Measurements from ENCODE around the gene RNF130. TPM values are rescaled to one million over a fixed set of nuclear protein-coding genes. Genes with fewer than 3 reads are reported as not detected.

Gene RNF130, protein sequence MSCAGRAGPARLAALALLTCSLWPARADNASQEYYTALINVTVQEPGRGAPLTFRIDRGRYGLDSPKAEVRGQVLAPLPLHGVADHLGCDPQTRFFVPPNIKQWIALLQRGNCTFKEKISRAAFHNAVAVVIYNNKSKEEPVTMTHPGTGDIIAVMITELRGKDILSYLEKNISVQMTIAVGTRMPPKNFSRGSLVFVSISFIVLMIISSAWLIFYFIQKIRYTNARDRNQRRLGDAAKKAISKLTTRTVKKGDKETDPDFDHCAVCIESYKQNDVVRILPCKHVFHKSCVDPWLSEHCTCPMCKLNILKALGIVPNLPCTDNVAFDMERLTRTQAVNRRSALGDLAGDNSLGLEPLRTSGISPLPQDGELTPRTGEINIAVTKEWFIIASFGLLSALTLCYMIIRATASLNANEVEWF
- 13.7 TPM for total RNA-seq

GRCh38 chr5:180071531-180072255 lies at the start of gene RNF130:
Gene RNF130, minus strand, starts transcription at chr5:180071759. Its CDS starts 57 bp downstream, at chr5:180071702.
- ATAC-seq = peak; percentile 94

- no peak for ATAC-seq
Measured at GRCh38 chr5:180120237-180121101, 48.9 kb upstream of the RNF130 start.

GRCh38 chr5:180119903-180120236 lies 48.3 kb upstream of the RNF130 start:
- ATAC-seq = no peak

DNA sequence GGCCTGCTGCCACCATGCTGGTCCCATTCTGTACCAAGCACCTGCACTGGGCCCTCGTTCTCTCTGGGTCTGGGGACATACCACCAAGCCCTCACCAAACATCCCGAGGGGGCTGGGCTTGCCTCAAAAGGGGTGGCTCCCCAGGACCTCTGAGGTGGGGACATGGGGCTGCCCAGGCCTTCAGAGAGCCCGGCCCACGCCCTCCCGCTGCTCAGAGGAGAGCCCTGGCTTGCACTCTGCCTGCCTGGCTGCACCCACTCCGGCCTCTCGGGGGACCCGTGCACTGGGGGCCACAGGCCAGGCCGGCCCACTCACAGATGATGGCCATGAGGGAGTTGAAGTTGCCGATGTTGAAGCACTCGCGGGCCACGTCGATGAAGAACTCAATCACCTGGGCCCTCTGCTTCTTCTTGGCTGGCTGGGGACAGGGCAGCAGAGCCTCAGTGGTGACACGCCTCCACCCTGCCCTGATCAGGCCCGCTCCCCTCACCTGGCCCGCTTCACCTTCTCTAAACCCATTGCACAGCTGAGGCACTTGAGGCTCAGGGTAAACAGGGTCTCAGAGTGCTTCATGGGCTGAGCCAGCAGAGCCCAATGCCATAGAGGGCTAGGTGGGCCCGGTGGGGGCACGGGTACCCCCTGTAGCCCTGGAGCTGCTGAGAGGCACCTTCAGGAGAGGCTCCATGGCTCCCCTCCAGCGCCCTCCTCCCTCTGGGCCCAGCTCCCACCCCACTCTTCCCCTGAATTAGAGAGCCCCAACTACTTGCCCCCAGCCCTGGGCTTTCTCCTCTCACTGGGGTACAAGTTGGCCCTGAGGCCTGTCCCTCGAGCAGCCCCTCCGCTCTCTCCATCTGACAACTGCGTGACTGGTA lies 47.7 kb upstream of the RNF130 start:
- no peak for ATAC-seq

DNA sequence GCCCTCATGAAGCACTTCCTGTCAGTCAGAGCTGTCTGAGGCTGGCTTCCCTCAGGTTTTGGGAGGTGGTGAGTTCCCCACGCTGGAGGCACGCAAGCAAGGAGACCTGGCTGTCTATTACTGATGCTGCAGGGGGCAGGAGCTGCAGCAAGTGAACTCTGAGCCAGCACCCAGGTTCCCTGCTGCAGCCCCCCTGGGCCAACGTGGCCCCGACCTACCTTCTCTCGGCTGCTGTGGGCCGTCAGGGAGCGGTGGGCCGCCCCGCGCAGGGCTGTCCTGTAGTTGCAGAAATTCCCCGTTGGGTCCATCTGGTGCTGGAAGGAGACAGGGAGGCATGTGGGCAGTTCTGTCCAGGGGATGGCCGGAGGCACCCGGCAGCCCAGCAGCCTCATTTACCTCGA lies 46.8 kb upstream of the RNF130 start:
- no peak for ATAC-seq

GRCh38 chr5:180117000-180117725 lies 45.6 kb upstream of the RNF130 start:
- ATAC-seq = peak; percentile 48

- no peak for ATAC-seq
Measured at GRCh38 chr5:180116077-180116999, 44.8 kb upstream of the RNF130 start.

DNA sequence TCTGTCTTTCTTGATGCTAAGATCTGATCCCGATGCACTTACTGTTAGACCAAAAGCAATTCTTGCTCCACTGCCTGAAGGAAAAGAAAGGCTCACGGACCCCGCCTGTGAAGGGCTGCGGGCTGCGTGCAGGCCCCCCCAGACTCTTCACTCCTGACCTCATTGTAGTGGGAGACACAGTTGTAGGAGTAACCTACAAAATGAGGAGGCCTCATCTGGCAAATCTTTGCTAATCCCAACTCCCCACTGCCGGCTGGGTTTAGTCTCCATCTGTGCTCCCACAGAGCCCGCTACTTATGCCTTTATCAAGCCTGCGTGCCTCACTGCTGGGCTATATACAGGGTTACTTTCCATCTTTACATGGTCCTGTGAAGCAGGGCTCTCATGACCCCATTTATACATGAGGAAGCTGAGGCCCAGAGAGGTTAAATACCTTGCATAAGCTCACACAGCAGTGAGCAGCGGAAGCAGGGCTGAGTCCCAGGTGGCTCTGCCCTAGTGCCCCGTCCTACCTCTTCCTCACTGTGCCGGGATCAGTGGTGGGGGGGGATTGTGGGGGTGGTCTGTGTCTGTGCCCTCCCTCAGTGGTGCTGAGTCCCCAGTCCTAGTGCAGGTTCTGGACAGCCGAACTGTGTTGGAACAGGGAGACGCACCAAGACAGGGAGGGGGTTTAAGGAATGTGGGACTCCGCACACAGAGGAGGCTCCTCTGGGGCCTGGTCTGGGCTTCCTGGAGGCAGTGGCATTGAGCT lies 43.9 kb upstream of the RNF130 start:
- no peak for ATAC-seq

- ATAC-seq = no peak
Measured at GRCh38 chr5:180114304-180115003, 42.9 kb upstream of the RNF130 start.

- ATAC-seq = no peak
Measured at GRCh38 chr5:180113660-180114303, 42.2 kb upstream of the RNF130 start.

- peak; percentile 34 for ATAC-seq
Measured at GRCh38 chr5:180112181-180112861, 40.8 kb upstream of the RNF130 start.

- ATAC-seq = no peak
Measured at GRCh38 chr5:180111273-180112002, 39.9 kb upstream of the RNF130 start.

DNA sequence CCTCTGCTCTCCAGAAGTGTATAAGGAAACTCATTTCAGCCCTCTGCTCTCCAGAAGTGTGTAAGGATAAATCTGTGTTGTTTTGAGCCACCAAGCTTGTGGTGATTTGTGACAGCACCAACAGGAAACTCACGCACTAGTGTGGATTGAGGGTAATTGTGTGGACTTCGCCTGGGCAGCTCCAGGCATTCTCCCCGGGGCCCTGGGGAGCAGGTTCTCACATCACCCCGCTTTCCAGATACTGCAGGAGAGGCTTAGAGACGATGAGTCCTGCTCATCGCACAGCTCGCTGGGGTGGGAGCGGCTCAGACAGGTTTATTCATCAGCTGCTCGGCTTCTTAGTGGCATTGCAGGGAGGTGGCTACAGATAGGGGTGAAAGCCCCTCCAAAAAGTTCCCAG lies 38.4 kb upstream of the RNF130 start:
- no peak for ATAC-seq

DNA sequence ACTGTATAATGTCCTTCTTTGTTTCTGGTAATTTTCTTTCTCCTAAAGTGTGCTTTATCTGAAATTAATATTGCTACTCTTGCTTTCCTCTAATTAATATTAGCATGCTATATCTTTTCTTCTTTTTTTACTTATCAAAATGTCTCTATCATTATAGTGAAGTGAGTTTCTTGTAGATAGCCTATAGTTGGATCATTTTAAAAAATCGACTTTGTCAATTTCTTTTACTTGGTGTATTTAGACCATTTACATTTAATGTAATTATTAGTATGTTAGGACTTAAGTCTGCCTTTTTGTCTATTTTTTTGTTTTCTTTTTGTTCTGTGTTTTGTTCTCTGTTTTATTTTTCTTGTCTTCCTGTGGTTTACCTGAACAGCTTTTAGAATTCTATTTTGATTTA lies 35.4 kb upstream of the RNF130 start:
- ATAC-seq = no peak

DNA sequence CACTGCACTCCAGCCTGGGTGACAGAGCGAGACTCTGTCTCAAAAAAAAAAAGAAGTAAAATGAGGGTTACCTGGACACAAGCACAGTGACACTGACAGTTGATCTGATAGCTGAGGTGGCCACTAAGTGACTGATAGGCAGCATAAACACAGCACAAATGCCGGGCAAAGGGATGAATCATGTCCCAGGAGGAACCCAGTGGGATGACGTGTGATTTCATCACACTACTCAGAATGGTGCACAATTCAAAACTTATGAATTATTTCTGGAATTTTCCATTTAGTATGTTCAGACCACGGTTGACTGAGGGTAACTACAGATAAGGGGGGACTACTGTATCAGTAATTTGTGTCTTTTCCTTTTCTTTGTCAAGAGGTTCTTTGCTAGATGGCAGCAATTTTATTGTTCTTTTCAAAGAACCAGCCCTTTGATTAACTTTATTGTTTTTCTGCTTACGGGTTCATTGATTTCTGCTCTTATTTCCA lies 34.3 kb upstream of the RNF130 start:
- no peak for ATAC-seq

- no peak for ATAC-seq
Measured at GRCh38 chr5:180104168-180104530, 32.6 kb upstream of the RNF130 start.

Data from esophagus mucosa (tissue), 1 donor.